ENCODE data around the gene NAPSA.

- no peak for TF ChIP-seq CTCF (IDR thresholded peaks at IDR 0.05; ENCODE audit: insufficient read depth, low read depth, low read length)
- no peak for TF ChIP-seq EZH2 (IDR thresholded peaks at IDR 0.05; ENCODE audit: insufficient read depth, low read length)
Observed at GRCh38 chr19:50322931-50323781, 42.3 kb downstream of the NAPSA start.

Measured in astrocyte (in vitro differentiated cells and primary cell).